Glomerular endothelial cell (primary cell): Measurements from ENCODE around the gene RHOF. TPM values are rescaled to one million over a fixed set of nuclear protein-coding genes. Genes with fewer than 3 reads are reported as not detected.
"Not testable (repeated sequence)": the region's sequence is repeated elsewhere in the genome, so short reads cannot be mapped to it uniquely, and the experiment has no call there.

ENCODE experiments used
- DNase-seq: peaks from one replicate; pipeline ENCODE4 v3.0.0-alpha.2; 2011; ENCODE audit warnings: low read depth, low spot score; ENCODE audit errors: extremely low read depth
- total RNA-seq: library from RNA; depleted of rRNA; stranded (reverse); fragments of >200 nt; gene quantifications from 2 replicates; pipeline ENCODE4 v1.2.3, GENCODE V29; 2015

Gene RHOF
- total RNA-seq, 1 donor from 2014 or later, result 26.1 TPM

DNA sequence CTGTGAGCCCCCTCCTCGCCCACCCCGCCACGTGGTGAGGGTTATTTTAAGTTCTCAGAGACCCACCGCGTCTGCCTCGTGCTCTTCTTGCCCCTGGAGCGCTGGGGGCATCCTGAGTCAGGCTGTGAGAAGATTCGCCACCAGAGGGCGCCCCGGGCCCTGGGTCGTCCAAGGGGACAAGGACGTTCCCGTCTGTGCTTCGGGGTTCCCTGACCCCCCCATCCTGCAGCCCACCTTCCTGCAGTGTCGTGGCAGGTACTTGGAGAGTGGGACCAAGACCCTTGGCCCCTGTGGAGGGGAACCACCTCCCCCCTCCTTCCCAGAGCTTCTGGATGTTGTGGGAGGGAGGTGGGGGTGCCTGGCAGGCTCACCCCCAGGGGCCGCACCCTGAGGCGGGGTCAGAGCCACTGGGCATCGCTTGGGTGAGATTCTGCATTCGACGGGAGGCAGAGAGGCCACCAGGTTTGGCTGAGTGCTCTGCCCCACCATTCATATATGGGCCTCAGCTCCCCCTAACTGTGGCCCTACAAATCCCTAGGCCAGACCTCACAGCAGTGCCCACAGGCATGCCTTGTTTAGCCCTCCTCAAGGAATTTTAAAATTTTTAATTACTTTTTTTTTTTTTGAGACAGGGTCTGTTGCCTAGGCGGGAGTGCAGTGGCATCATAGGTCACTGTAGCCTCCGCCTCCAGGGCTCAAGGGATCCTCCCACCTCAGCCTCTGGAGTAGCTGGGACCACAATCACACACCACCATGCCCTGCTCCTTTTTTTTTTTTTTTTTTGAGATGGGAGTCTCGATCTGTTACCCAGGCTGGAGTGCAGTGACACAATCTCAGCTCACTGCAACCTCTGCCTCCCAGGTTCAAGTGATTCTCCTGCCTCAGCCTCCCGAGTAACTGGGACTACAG is 17.0 kb downstream of the RHOF start:
- no peak for DNase-seq

DNA sequence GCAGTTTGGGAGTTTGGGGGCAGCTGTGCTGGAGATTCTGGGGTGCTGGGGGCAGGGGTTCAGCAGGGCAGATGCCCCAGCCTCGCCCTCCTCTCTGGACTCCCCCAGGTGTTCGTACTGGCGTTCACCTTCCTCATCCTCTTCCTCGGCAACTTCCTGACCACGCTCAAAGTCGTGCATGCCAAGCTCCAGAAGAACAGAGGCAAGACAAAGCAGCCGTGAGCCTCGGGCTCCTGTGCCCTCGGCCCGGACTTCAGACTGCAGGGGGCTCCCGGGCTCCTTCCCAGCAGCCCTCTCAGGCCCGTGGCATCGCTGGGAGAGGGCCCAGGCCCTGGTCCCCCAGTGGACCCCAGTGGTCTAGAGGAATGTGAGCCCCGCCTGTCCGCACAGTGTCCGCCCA is 18.0 kb downstream of the RHOF start:
- DNase-seq, result no peak

DNA sequence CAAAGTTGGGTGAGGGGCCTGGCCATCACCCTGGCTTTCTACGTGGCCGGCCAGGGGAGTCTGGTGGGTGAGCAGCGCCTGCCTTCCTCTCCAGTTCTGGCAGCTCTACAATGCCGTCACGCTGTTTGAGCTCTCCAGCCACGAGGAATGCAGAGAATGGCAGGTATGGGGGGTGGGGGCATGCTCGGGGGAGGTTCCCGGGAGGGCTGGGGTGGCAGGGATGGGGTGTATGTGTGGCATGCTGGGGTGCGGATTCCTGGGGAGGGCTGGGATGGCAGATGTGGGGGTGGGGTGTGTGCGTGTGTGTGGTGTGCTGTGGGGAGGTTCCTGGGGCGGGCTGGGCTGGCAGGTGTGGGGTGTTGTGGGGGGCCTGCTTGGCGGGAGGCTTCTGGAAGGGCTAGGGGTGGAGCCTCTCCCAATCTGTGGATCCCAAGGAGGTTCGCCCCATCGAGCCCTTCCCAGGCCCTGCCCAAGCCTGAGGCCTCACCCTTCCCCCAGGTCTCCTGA is 18.5 kb downstream of the RHOF start:
- DNase-seq, result no peak

DNA sequence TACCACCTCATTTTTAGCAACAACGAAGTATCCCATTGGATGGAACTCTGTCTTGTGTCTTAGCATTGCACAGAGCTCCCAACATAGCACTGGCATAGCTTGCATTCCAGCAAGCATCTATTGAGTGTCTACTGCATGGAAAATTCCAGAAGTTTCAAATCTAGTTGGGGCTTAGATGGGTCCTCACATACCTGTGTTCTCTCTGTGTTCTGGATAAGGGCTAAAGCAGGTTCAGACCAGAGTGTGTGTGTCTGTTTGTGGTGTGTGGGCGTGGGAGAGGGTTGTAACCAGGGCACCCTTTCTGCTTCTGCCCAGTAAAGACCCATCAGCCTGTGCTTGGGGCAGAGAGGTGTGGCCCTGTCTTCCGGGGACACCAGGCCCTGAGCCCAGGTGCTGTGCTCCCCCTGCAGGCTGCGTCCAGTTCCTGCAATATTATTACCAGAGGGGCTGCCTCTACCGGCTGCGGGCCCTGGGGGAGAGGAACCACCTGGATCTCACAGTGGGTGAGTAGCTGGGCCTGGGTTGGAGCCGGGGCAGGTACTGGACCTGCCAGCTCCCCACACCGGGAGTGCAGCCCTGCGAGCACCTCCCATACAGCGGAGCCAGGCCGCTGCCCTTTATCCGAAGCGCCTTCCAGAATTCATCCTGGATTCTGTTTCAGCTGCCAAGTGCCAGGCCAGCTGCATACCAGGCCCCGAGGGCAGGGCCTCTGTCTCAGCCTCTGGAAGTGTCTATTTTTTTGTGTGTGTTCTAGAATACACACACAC is 20.3 kb downstream of the RHOF start:
- DNase-seq, result no peak

DNA sequence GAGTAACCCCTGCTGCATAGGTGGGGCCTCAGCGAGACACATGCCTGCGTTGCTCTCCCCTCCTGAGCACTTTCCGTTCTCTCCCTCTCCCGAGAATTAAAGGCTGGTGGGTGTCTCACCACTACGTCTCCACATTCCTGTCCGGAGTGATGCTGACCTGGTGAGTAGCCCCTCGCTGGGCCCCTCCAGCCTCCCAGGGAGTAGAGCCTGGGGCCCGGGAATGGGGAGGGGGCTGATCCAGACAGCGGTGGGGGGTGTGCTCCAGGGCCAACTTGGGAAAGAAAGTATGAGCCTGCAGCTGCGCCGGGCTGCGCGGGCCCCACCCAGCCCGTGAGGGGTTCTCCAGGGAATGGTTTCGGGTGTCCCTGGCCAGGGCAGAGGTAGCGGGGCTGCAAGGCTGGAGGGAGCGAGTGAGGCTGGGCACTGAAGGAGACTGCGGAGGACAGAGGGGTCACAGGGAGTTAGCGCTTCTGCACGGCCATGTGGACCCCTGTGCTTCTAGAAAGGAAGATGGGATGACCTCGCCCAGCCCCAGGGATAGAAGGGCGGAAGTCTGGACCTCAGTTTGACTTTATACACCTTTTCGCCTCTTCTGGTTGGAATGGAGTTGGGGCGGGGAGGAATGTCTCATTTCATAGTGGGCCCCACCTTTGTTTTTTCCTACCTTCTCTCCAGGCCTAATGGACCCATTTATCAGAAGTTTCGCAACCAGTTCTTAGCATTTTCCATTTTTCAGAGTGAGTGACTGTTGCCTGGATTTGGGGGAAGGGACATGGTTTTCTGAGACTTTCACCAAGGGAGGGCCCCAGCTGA is 22.5 kb downstream of the RHOF start:
- no peak for DNase-seq

DNA sequence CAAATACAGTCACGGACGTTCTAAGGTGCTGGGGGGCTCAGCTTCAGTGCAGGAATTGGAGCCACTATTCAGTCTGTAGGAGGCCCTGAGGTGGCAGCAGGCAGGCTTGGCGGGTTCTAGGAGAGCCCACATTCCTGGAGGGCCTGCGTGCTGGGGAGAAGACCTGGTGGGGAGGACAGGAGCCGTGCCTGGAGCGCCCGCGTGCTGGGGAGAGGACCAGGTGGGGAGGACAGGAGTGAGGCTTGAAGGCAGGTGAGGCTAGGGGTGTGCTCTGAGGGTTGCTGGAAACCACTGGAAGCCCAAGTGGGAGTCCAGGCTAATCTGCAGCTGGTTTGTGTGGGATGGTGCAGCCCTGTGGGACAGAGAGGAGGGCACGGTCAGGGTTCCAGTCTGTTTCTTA is 23.1 kb downstream of the RHOF start:
- DNase-seq, result no peak

DNA sequence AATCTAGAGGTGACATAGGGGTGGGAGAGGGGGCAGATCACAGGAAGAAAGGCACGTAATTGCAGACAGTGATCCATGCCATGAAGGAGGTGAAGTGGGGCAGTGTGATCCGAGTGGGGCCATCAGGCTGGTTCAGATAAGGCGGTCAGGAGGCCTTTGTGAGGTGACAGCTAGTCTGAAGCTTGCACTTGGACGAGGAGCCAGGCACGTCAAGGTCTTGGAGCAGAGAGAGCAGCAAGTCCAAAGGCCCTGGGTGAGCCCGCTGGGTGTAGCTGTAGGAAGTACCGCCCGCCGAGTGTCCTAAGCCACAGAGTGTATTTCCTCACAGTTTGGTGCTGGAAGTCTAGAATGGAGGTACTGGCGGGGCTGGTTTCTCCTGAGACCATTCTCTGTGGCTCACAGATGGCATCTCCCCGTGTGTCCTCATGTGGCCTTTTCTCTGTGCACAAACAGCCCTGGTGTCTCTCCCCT is 23.6 kb downstream of the RHOF start:
- no peak for DNase-seq

DNA sequence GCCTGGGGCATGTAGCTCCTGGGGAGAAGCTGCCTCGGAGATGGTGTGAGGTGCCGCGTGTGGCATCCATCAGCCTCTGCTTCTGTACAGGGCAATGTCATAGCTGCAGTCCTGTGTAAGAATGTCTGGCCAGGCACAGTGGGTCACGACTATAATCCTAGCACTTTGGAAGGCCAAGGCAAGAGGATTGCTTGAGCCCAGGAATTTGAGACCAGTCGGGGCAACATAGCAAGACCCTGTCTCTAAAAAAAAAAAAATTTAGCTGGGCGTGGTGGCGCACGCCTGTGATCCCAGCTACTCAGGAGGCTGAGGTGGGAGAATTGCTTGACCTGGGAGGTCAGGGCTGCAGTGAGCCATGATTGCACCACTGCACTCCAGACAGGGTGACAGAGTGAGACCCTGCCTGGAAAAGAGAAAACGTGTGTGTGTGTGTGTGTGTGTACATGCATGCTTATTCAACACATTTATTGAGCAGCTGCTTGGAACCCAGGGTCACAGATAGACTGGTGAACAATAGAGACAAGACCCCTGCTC is 24.1 kb downstream of the RHOF start:
- DNase-seq, result no peak

DNA sequence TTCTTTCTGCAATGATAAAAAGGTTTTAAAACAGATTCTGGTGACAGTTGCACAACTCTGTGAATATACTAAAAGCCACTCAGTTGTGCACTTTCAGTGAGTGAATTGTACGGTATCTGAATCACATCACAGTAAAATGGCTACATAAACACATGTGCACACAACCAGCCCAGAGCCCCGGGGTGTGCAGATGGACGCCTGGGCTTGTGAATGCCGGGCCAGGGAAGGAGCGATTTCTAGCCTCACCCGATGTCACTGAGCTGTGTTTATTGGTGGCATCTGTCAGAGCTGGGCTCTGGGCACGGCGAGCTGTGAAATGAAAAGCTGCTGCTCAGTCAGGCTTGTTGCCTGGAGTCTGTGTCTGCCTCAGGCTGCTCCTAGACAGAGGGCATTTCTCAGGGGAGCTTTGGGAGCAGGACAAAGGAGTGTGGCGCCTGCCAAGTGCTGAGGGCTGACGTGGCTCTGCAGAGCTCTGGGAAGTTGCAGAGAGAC is 25.9 kb downstream of the RHOF start:
- no peak for DNase-seq

DNA sequence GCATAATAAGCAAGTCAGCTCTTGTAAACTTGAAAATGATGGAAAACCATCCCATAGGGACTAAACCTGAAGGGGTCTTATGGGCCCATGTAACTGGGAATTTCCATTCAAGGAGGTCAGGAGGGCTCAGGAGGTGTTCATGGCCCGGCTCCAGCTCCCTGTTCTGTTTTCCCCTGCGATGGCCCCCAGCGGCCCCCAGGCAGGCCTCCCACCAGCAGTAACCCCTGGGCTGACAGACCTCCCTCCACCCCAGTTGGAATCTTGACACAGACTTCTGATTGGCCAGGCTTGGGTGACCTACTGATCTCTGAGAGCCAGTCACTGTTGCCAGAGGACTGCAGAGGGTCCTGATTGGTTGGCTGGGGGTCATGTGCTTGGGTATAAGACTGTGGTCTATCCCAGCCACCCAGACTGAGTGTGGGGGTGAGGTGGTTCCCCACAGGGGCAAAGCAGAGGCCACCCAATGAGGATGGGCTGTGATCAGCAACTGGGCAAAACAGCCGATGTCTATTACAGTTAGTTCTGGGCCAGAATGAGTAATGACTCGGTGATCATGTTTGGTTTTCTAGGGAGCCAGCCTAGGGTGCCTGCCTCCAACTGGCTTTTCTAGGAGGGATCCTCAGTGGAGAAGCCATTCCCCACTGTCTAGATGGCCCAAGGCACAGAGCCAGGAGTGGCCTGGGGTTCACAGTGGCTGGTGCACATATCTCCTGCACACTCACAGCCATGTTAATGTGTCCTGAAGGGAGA is 27.0 kb downstream of the RHOF start:
- DNase-seq, result no peak

DNA sequence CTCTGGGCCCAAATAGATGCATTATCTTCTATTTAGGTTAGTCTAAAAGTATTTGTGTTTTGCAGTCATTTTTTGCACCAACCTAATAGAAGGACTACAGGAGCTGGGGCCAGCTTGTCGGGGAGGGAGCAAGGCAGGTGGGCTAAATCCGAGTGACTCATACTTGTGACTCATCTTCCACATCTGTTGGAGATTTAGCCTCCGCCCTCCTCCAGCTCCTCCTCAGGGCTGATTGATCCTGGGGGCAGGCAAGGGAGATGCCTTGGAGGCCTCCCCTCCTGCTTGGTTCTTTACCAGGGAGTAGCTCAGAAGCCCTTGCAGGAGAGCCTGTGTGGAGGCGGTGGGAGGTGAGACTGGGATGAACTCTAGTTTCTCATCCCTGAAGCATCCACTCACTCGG is 27.9 kb downstream of the RHOF start:
- DNase-seq, result no peak

DNA sequence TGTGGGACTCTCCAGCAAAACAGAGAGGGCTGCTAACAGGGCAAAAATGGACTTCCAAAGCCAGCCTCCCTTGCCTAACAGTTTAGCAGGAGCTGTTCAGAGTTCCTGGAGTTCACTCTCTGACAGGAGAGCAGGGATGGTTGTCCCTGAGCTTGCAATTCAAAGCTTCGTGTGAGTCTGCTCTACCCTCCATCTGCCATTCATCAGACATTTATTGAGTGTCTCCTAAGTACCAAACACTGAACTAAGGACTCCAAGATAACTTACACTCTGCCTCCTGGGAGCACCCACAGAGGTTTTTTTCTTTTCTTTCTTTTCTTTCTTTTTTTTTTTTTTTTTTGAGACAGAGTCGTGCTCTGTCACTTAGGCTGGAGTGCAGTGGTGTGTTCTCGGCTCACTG is 28.7 kb downstream of the RHOF start:
- no peak for DNase-seq

DNA sequence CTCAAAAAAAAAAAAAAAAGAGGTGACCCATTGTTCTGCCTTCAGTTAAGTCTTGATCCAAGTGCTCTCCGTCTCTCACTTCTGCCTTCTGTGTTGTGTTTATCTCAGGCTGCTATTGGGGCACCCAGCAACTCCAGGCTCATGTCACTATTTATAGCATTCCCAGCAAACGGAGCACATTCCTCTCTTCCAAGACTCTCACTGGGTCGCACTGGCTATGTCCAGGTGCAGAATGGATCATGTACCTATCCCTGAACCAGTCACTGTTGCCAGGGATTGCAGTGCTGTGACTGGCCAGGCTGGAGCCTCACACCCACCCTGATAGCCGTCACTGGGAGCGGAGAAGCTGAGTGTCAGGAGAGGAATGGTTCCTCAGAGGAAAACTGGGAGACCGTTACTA is 31.2 kb downstream of the RHOF start:
- no peak for DNase-seq

DNA sequence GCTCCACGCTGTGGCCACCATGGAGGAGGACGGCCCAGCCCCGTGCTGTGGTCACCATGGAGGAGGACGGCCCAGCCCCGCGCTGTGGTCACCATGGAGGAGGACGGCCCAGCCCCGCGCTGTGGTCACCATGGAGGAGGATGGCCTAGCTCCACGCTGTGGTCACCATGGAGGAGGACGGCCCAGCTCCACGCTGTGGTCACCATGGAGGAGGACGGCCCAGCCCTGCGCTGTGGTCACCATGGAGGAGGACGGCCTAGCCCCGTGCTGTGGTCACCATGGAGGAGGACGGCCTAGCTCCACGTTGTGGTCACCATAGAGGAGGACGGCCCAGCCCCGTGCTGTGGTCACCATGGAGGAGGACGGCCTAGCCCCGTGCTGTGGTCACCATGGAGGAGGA is 35.0 kb downstream of the RHOF start:
- DNase-seq, result not testable (repeated sequence)

DNA sequence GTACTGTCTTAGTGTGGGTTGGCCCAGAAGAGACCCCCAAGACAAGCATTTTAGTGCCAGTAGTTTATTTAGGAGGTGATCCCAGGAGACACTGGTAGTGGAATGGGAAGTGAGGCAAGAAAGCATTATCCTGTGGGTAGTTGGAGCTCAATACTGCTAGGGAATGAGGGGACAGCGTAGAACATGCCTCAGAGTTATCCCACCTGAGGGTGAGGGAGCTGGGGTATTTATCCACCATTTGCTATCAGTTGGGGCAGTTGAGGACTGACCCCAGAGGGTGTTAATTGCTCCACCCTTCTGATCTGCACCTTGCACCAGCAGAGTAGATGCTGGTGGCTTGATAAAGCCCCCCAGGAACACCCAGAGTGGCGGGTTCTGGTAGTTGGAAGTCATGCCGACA is 37.9 kb downstream of the RHOF start:
- no peak for DNase-seq

DNA sequence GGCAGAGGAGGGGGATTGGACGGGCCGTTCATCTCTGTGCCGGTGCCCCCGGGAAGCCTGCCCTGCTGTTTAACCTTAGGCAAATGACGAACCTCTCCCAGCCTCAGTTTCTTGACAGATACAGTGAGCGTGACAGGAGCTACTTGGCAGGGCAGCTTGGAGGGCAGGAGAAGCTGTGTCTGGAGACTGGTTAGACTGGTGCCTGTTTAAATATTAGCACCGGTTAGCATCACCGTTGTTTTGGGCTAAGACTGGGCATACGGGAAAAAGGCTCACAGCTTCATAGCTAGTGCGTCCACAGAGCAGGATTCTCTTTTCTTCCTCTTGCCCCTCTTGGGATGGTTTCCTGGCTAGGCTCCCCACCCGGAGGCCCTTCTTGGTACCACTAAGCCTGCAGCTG is 38.7 kb downstream of the RHOF start:
- DNase-seq, result no peak

DNA sequence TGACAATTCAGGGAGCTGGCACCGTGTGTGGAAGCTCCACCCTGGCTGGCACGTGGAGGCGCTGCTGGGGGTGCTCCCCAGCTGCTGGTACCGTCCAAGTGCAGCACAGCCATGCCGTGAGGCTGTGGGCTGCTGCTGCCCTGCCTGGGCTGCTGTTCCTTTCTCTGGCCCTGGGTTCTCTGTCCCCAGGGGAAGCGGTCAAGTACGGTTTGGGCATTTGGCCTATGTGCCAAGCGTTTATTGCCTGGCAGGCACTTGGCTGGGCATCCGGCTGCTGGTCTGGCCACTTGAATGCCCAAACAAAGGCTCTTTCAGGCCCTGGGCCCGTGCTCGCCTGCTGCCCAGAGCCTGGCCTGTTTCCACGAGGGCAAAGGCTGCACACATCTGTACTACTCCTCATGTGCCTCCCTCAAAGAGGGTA is 39.6 kb downstream of the RHOF start:
- no peak for DNase-seq

DNA sequence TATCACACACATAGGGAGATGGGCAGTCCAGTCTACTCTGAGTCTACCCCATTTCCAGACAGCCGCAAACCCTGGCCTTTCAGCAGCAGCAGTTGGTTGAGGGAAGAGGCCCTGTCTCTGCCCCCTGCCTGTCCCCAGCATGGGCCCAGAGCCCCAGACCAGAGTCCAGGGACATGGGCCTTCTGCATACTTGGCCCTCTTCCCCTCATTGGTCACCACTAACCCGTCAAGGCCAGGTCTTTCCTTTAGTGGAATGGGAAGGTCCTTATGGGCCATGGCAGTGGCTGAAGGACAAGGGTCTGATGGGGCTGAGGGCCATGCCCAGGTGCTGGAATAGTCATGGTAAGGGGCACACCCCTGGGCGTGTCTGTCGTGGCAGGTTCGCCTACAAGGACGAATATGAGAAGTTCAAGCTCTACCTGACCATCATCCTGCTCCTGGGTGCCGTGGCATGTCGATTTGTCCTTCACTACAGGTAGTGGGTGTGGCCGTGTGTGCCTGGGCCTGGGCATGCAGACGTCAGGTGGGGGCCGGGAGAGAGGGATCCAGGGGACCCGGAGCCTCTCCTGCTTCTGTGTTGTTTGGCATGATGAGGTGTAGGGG is 41.6 kb downstream of the RHOF start:
- no peak for DNase-seq

DNA sequence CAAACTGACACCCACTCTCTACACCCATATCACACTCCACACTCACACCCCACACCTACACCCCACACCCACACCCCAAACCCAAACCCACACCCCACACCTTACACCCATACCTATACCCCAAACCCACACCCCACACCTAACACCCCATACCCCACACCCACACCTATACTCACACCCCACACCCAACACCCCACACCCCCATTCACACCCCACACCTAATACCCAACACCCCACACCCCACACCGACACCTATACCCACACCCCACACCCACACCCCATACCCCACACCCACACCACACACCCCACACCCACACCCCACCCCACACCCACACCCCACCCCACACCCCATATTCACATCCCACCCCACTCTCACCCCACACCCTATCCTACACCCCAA is 42.5 kb downstream of the RHOF start:
- no peak for DNase-seq
